Measurements from ENCODE around the gene FHIT. TPM values are rescaled to one million over a fixed set of nuclear protein-coding genes. Genes with fewer than 3 reads are reported as not detected.

Gene FHIT
- total and polyA plus RNA-seq, 2 of the 4 experiments (the other 2 are of a cell fraction) = 0.07 TPM; not detected in 1

DNA sequence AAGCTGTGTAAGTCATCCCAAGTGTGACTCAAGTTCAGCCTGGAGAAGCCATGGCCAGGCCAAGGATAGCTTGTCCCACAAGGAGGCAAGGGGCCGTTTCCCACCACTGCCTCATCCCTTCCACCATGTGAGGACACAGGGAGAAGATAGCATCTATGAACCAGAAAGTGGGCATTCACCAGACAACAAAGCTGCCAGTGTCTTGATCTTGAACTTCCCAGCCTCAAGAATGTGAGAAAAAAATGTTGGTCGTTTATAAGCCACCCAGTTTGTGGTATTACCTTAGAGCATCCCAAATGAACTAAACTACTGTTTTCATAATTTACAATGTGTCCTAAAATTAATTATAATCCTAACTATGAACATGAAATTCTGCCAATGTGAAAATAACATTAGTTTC lies 1270.7 kb downstream of the FHIT start:
- no peak overlapping the region for H3K18ac ChIP-seq (ENCODE audit: low read depth, low read length)
- H4K20me1 ChIP-seq (ENCODE audit: insufficient read depth, low read length) = no peaks in the 10 kb centered on the region
- no CpG with 5 or more reads among the region's 2 CpGs for WGBS, 2 experiments (ENCODE audit: extremely low coverage in 2 of 2, insufficient read length in 1 of 2)
- dilution Hi-C loops (cut with HindIII; ENCODE audit: low sequenced_read_pairs, unreplicated experiment) = no loop called here
- H3K9me1 ChIP-seq (ENCODE audit: insufficient read depth, low read length) = no peaks in the 10 kb centered on the region
- in situ Hi-C loops (cut with MboI; ENCODE audit: low sequenced_read_pairs) = no loop called here
- no peak overlapping the region for H2AK5ac ChIP-seq (ENCODE audit: low read depth, low read length)
- H2AFZ ChIP-seq (replicated peaks; ENCODE audit: low read length, poor library complexity) = no peak overlapping the region
- no peak overlapping the region for H2BK20ac ChIP-seq (ENCODE audit: low read depth, low read length)
- H3K14ac ChIP-seq (replicated peaks; ENCODE audit: low read depth, low read length) = no peak overlapping the region
- no peak overlapping the region for H2AK9ac ChIP-seq (replicated peaks; ENCODE audit: low read depth, low read length, poor library complexity)
- H4K8ac ChIP-seq (ENCODE audit: low read depth in 2 of 2, low read length in 2 of 2) = no peak overlapping the region
- no peak overlapping the region for H2BK15ac ChIP-seq (ENCODE audit: low read depth, low read length)
- no peak overlapping the region for H3K4ac ChIP-seq (ENCODE audit: low read depth, low read length)
- no peak overlapping the region for H2BK120ac ChIP-seq (ENCODE audit: low read depth, low read length)
- no peak overlapping the region for H2BK5ac ChIP-seq (ENCODE audit: low read depth, low read length, poor library complexity, severe bottlenecking)
- H3K4me1 ChIP-seq (ENCODE audit: control insufficient read depth, insufficient read depth, low read length) = no peaks in the 10 kb centered on the region
- H4K5ac ChIP-seq (ENCODE audit: low read depth, low read length) = no peak overlapping the region
- intact Hi-C loops (cut with micrococcal nuclease) = no loop called here
- BruUV-seq (replicated peaks) = no TSS peak
- no peaks in the 10 kb centered on the region for H3K9me3 ChIP-seq (ENCODE audit: control insufficient read depth, insufficient read depth, low read length)
- ChIA-PET CTCF (no interaction called here), POLR2A (ENCODE audit: unreplicated experiment) (no interaction called here)
- no peaks in the 10 kb centered on the region for H3K79me1 ChIP-seq (ENCODE audit: low read depth in 1 of 2, low read length in 2 of 2)
- H3K4me3 ChIP-seq (ENCODE audit: insufficient read depth, low read depth, low read length) = no peak overlapping the region
- H3K9ac ChIP-seq (ENCODE audit: low read depth, low read length) = no peak overlapping the region
- no peak overlapping the region for H3K4me2 ChIP-seq (ENCODE audit: low read depth, low read length)
- H3K56ac ChIP-seq (ENCODE audit: extremely low read depth, insufficient read depth, low read length) = no peak overlapping the region
- TF ChIP-seq RAD21 (IDR thresholded peaks at IDR 0.05; ENCODE audit: low read length) (no peak), POLR2A (IDR thresholded peaks at IDR 0.05; ENCODE audit: low read depth, low read length) (no peak), CEBPB (IDR thresholded peaks at IDR 0.05; ENCODE audit: low read depth, low read length) (no peak), NFE2L2 (IDR thresholded peaks at IDR 0.05; ENCODE audit: low read depth, low read length) (no peak), MAFK (IDR thresholded peaks at IDR 0.05; ENCODE audit: low read depth, low read length) (no peak), FOS (IDR thresholded peaks at IDR 0.05; ENCODE audit: low read depth, low read length) (no peak), MXI1 (IDR thresholded peaks at IDR 0.05; ENCODE audit: borderline replicate concordance, low read depth, low read length) (no peak), RFX5 (IDR thresholded peaks at IDR 0.05; ENCODE audit: low read depth, low read length) (no peak), SMC3 (IDR thresholded peaks at IDR 0.05; ENCODE audit: low read depth, low read length) (no peak), BHLHE40 (IDR thresholded peaks at IDR 0.05; ENCODE audit: low read depth, low read length) (no peak), RCOR1 (IDR thresholded peaks at IDR 0.05; ENCODE audit: insufficient replicate concordance, low read length) (no peak), CHD1 (IDR thresholded peaks at IDR 0.05; ENCODE audit: low read depth, low read length) (no peak), MAZ (IDR thresholded peaks at IDR 0.05; ENCODE audit: borderline replicate concordance, low read depth, low read length) (no peak)
- TF ChIP-seq, protein P1, sequence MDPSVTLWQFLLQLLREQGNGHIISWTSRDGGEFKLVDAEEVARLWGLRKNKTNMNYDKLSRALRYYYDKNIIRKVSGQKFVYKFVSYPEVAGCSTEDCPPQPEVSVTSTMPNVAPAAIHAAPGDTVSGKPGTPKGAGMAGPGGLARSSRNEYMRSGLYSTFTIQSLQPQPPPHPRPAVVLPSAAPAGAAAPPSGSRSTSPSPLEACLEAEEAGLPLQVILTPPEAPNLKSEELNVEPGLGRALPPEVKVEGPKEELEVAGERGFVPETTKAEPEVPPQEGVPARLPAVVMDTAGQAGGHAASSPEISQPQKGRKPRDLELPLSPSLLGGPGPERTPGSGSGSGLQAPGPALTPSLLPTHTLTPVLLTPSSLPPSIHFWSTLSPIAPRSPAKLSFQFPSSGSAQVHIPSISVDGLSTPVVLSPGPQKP (IDR thresholded peaks at IDR 0.05; ENCODE audit: borderline replicate concordance, low read depth, low read length) = no peak
- TF ChIP-seq, protein P2, sequence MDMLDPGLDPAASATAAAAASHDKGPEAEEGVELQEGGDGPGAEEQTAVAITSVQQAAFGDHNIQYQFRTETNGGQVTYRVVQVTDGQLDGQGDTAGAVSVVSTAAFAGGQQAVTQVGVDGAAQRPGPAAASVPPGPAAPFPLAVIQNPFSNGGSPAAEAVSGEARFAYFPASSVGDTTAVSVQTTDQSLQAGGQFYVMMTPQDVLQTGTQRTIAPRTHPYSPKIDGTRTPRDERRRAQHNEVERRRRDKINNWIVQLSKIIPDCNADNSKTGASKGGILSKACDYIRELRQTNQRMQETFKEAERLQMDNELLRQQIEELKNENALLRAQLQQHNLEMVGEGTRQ (IDR thresholded peaks at IDR 0.05; ENCODE audit: low read depth, low read length) = no peak
- TF ChIP-seq, protein P3, sequence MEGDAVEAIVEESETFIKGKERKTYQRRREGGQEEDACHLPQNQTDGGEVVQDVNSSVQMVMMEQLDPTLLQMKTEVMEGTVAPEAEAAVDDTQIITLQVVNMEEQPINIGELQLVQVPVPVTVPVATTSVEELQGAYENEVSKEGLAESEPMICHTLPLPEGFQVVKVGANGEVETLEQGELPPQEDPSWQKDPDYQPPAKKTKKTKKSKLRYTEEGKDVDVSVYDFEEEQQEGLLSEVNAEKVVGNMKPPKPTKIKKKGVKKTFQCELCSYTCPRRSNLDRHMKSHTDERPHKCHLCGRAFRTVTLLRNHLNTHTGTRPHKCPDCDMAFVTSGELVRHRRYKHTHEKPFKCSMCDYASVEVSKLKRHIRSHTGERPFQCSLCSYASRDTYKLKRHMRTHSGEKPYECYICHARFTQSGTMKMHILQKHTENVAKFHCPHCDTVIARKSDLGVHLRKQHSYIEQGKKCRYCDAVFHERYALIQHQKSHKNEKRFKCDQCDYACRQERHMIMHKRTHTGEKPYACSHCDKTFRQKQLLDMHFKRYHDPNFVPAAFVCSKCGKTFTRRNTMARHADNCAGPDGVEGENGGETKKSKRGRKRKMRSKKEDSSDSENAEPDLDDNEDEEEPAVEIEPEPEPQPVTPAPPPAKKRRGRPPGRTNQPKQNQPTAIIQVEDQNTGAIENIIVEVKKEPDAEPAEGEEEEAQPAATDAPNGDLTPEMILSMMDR (conservative IDR thresholded peaks at IDR 0.05; ENCODE audit: low read depth, low read length) = no peak
- H3K23ac ChIP-seq (ENCODE audit: low read depth, low read length) = no peak overlapping the region
- no peaks in the 10 kb centered on the region for H3K27me3 ChIP-seq (ENCODE audit: control insufficient read depth, insufficient read depth, low read length)
- H3K36me3 ChIP-seq (ENCODE audit: control insufficient read depth, insufficient read depth, low read length) = no peaks in the 10 kb centered on the region
- no peak overlapping the region for H3K27ac ChIP-seq (ENCODE audit: insufficient read depth, low read length)
- H4K91ac ChIP-seq (ENCODE audit: insufficient read depth, low read depth, low read length) = no peak overlapping the region
- ATAC-seq (ENCODE audit: low read depth) = no peak
- no peak for DNase-seq
